ENCODE results near the gene CDK4.

CDK4 gene

GRCh38 chr12:57717846-57718640 lies 34.1 kb downstream of the CDK4 start:
- no peaks in the 10 kb centered on the region for H3K9me2 ChIP-seq (replicated peaks; ENCODE audit: insufficient read depth, low read length)
- no peak overlapping the region for H3K27ac ChIP-seq (ENCODE audit: low read length)
- H3K4me1 ChIP-seq (ENCODE audit: low read length) = no peaks in the 10 kb centered on the region
- TF ChIP-seq EZH2phosphoT487 (IDR thresholded peaks at IDR 0.05; ENCODE audit: low read length) (no peak), EZH2 (optimal IDR thresholded peaks at IDR 0.05; ENCODE audit: low read depth, low read length) (no peak)
- TF ChIP-seq, protein P1, sequence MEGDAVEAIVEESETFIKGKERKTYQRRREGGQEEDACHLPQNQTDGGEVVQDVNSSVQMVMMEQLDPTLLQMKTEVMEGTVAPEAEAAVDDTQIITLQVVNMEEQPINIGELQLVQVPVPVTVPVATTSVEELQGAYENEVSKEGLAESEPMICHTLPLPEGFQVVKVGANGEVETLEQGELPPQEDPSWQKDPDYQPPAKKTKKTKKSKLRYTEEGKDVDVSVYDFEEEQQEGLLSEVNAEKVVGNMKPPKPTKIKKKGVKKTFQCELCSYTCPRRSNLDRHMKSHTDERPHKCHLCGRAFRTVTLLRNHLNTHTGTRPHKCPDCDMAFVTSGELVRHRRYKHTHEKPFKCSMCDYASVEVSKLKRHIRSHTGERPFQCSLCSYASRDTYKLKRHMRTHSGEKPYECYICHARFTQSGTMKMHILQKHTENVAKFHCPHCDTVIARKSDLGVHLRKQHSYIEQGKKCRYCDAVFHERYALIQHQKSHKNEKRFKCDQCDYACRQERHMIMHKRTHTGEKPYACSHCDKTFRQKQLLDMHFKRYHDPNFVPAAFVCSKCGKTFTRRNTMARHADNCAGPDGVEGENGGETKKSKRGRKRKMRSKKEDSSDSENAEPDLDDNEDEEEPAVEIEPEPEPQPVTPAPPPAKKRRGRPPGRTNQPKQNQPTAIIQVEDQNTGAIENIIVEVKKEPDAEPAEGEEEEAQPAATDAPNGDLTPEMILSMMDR (IDR thresholded peaks at IDR 0.05; ENCODE audit: low read length) = no peak
- DNase-seq = no peak
- no peaks in the 10 kb centered on the region for H4K20me1 ChIP-seq (ENCODE audit: insufficient read depth, low read length)
- H3K4me3 ChIP-seq (ENCODE audit: low read length) = no peak overlapping the region
- H3K9ac ChIP-seq (ENCODE audit: low read length) = no peak overlapping the region
- no peaks in the 10 kb centered on the region for H3K9me3 ChIP-seq (replicated peaks; ENCODE audit: insufficient read depth, low read length)
- H3K4me2 ChIP-seq (ENCODE audit: low read depth, low read length) = no peak overlapping the region
- no peak overlapping the region for H2AFZ ChIP-seq (ENCODE audit: low read length)
- no peaks in the 10 kb centered on the region; the same call in 1 of the 2 replicates for H3K36me3 ChIP-seq (replicated peaks; ENCODE audit: insufficient read depth, low read length)
- H3K27me3 ChIP-seq (replicated peaks; ENCODE audit: insufficient read depth, low read length) = no peaks in the 10 kb centered on the region
- no peaks in the 10 kb centered on the region for H3K79me2 ChIP-seq (ENCODE audit: low read length)
- H3F3A ChIP-seq (ENCODE audit: insufficient read depth, low read length) = no peaks in the 10 kb centered on the region

DNA sequence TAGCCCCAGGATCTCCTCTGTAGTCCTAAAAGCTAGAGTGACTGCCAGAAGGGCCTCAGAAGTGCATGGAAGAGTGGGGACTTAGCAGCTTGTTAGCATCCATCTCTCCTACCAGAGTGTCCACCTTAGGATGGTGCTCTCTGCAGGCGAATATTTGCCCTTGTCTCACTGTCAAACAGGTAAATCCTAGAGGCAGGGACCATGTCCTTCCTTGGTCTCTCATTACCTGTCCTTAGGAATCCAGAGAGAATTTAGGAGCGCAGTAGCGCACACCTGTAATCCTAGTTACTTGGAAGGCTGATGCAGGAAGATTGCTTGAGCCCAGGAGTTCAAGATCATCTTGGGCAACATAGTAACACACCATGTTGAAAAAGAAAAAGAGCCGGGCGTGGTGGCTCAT lies 35.0 kb downstream of the CDK4 start:
- no peaks in the 10 kb centered on the region for H3K4me1 ChIP-seq (ENCODE audit: low read length)
- no peaks in the 10 kb centered on the region; the same call in 1 of the 2 replicates for H3K36me3 ChIP-seq (replicated peaks; ENCODE audit: insufficient read depth, low read length)
- no peaks in the 10 kb centered on the region for H3F3A ChIP-seq (ENCODE audit: insufficient read depth, low read length)

DNA sequence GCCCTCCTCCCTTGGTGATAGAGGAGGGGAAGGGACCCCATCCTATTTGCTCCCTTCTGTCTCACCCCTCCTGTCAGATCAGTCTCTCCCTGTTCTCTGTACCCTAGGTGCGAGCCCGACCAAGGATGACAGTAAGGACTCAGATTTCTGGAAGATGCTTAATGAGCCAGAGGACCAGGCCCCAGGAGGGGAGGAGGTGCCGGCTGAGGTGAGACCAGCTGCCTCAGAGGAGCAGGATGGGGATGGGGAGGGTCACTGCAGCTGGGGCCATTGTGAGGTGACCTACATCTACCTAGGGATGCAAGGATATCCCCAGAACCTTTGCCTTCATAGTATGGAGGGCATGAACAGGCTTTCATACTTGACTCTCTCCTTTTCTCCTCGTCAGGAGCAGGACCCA lies 35.8 kb downstream of the CDK4 start:
- no peaks in the 10 kb centered on the region for H3K9me2 ChIP-seq (replicated peaks; ENCODE audit: insufficient read depth, low read length)

More for the DNA sequence above, 35.0 kb downstream of the CDK4 start:
- H3K4me3 ChIP-seq (ENCODE audit: low read length) = no peak overlapping the region
- TF ChIP-seq EZH2phosphoT487 (IDR thresholded peaks at IDR 0.05; ENCODE audit: low read length) = no peak
- no peak for TF ChIP-seq EZH2 (optimal IDR thresholded peaks at IDR 0.05; ENCODE audit: low read depth, low read length)
- TF ChIP-seq, protein P1 (IDR thresholded peaks at IDR 0.05; ENCODE audit: low read length) = no peak
- H2AFZ ChIP-seq (ENCODE audit: low read length) = no peak overlapping the region
- H3K79me2 ChIP-seq (ENCODE audit: low read length) = no peaks in the 10 kb centered on the region
- no peak for DNase-seq
- no peaks in the 10 kb centered on the region for H3K9me2 ChIP-seq (replicated peaks; ENCODE audit: insufficient read depth, low read length)
- H4K20me1 ChIP-seq (ENCODE audit: insufficient read depth, low read length) = no peaks in the 10 kb centered on the region
- H3K27me3 ChIP-seq (replicated peaks; ENCODE audit: insufficient read depth, low read length) = no peaks in the 10 kb centered on the region
- no peak overlapping the region for H3K4me2 ChIP-seq (ENCODE audit: low read depth, low read length)
- no peak overlapping the region for H3K9ac ChIP-seq (ENCODE audit: low read length)
- H3K9me3 ChIP-seq (replicated peaks; ENCODE audit: insufficient read depth, low read length) = no peaks in the 10 kb centered on the region
- no peak overlapping the region for H3K27ac ChIP-seq (ENCODE audit: low read length)

More for the DNA sequence above, 35.8 kb downstream of the CDK4 start:
- Histone ChIP-seq H3K36me3 (replicated peaks; ENCODE audit: insufficient read depth, low read length) (no peaks in the 10 kb centered on the region; the same call in none of the 2 replicates), H2AFZ (ENCODE audit: low read length) (no peak overlapping the region), H3K27me3 (replicated peaks; ENCODE audit: insufficient read depth, low read length) (no peaks in the 10 kb centered on the region), H3K9me3 (replicated peaks; ENCODE audit: insufficient read depth, low read length) (no peaks in the 10 kb centered on the region), H3K27ac (ENCODE audit: low read length) (no peak overlapping the region), H3K9ac (ENCODE audit: low read length) (no peak overlapping the region), H3K4me1 (ENCODE audit: low read length) (no peaks in the 10 kb centered on the region), H3F3A (ENCODE audit: insufficient read depth, low read length) (no peaks in the 10 kb centered on the region), H3K4me2 (ENCODE audit: low read depth, low read length) (no peak overlapping the region), H3K79me2 (ENCODE audit: low read length) (no peaks in the 10 kb centered on the region), H3K4me3 (ENCODE audit: low read length) (no peak overlapping the region), H4K20me1 (ENCODE audit: insufficient read depth, low read length) (no peaks in the 10 kb centered on the region)
- no peak for DNase-seq
- TF ChIP-seq EZH2phosphoT487 (IDR thresholded peaks at IDR 0.05; ENCODE audit: low read length) = no peak
- no peak for TF ChIP-seq EZH2 (optimal IDR thresholded peaks at IDR 0.05; ENCODE audit: low read depth, low read length)
- TF ChIP-seq, protein P1 (IDR thresholded peaks at IDR 0.05; ENCODE audit: low read length) = no peak
